ENCODE data around the gene NBAS. TPM values are rescaled to one million over a fixed set of nuclear protein-coding genes. Genes with fewer than 3 reads are reported as not detected.

Gene NBAS
- total RNA-seq, 1 donor from 2014 or later, result 57.6 TPM

DNA sequence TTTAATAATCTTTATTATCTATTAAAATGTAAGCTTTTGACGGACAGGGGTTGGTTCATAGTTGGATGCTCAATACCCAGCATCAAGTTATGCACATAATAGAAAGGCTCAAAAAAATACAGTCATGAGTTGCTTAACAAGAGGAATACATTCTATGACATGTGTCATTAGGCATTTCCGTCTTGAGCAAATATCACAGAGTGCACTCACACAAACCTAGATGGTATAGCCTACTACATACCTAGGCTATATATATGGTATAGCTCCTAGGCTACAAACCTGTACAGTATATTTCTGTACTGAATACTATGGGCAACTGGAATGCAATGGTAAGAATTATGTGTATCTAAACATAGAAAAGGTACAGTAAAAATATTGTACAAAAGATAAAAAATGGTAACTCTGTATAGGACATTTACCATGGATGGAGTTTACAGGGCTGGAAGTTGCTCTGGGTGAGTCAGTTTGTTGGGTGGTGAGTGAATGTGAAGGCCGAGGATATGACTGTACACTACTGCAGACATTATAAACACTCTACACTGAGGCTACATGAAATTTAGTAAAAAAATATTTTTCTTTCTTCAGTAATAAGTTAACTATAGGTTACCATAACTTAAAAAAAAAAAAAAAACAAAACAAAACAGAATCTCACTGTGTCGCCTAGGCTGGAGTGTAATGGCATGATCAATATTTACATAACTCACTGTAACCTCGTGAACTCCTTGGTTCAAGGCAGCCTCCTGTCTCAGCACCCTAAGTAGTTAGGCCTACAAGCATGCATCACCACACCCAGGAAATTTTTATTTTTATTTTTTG lies 201.2 kb downstream of the NBAS start:
- Mint-ChIP-seq H3K36me3 (ENCODE audit: low read depth, unreplicated experiment) (peaks cover 27% of the 10 kb centered on the region), H3K9me3 (ENCODE audit: unreplicated experiment) (no peaks in the 10 kb centered on the region), H3K27ac (ENCODE audit: unreplicated experiment) (peak overlapping the region; percentile 91), H3K4me3 (ENCODE audit: unreplicated experiment) (no peak overlapping the region), H3K4me1 (ENCODE audit: low read depth, unreplicated experiment) (peaks cover 28% of the 10 kb centered on the region), H3K27me3 (ENCODE audit: low read depth, unreplicated experiment) (no peaks in the 10 kb centered on the region)
- Histone ChIP-seq H3K4me1 (ENCODE audit: insufficient read depth, low read length) (peaks cover 17% of the 10 kb centered on the region), H3K9me3 (ENCODE audit: insufficient read depth, low read depth, low read length) (no peaks in the 10 kb centered on the region), H3K4me2 (ENCODE audit: low read length) (peak overlapping the region; percentile 69), H3K9ac (ENCODE audit: low read length) (no peak overlapping the region), H3K79me2 (ENCODE audit: insufficient read depth, low read length) (no peaks in the 10 kb centered on the region), H4K20me1 (ENCODE audit: insufficient read depth, low read length) (no peaks in the 10 kb centered on the region), H3K36me3 (ENCODE audit: insufficient read depth, low read length) (no peaks in the 10 kb centered on the region), H3K27ac (ENCODE audit: low read depth, low read length) (peak overlapping the region; percentile 77), H2AFZ (ENCODE audit: low read depth, low read length) (no peak overlapping the region), H3K27me3 (ENCODE audit: insufficient read depth, low read length) (no peaks in the 10 kb centered on the region), H3K4me3 (ENCODE audit: insufficient read depth, low read depth, low read length) (no peak overlapping the region)
- DNase-seq (ENCODE audit: low read depth) (peak; percentile 84), FAIRE-seq (peak; percentile 81)
- TF ChIP-seq EZH2 (IDR thresholded peaks at IDR 0.05; ENCODE audit: insufficient read depth, low read length), result no peak
- no peak for TF ChIP-seq CTCF (IDR thresholded peaks at IDR 0.05; ENCODE audit: insufficient read depth, low read depth, low read length)

- peaks cover 26% of the 10 kb centered on the region for H3K36me3 Mint-ChIP-seq (ENCODE audit: low read depth, unreplicated experiment)
- no peaks in the 10 kb centered on the region for H3K9me3 Mint-ChIP-seq (ENCODE audit: unreplicated experiment)
- no peak overlapping the region for H2AFZ ChIP-seq (ENCODE audit: low read depth, low read length)
- peaks cover 17% of the 10 kb centered on the region for H3K4me1 Mint-ChIP-seq (ENCODE audit: low read depth, unreplicated experiment)
- peaks cover 14% of the 10 kb centered on the region for H3K4me1 ChIP-seq (ENCODE audit: insufficient read depth, low read length)
- H4K20me1 ChIP-seq (ENCODE audit: insufficient read depth, low read length), result no peaks in the 10 kb centered on the region
- no peaks in the 10 kb centered on the region for H3K27me3 Mint-ChIP-seq (ENCODE audit: low read depth, unreplicated experiment)
- no peak overlapping the region for H3K4me3 Mint-ChIP-seq (ENCODE audit: unreplicated experiment)
- no peak overlapping the region for H3K4me3 ChIP-seq (ENCODE audit: insufficient read depth, low read depth, low read length)
- no peak overlapping the region for H3K27ac ChIP-seq (ENCODE audit: low read depth, low read length)
- no peaks in the 10 kb centered on the region for H3K79me2 ChIP-seq (ENCODE audit: insufficient read depth, low read length)
- H3K9me3 ChIP-seq (ENCODE audit: insufficient read depth, low read depth, low read length), result no peaks in the 10 kb centered on the region
- no peak for TF ChIP-seq EZH2 (IDR thresholded peaks at IDR 0.05; ENCODE audit: insufficient read depth, low read length)
- TF ChIP-seq CTCF (IDR thresholded peaks at IDR 0.05; ENCODE audit: insufficient read depth, low read depth, low read length), result no peak
- H3K27me3 ChIP-seq (ENCODE audit: insufficient read depth, low read length), result no peaks in the 10 kb centered on the region
- H3K9ac ChIP-seq (ENCODE audit: low read length), result no peak overlapping the region
- H3K4me2 ChIP-seq (ENCODE audit: low read length), result no peak overlapping the region
- H3K27ac Mint-ChIP-seq (ENCODE audit: unreplicated experiment), result no peak overlapping the region
- DNase-seq (ENCODE audit: low read depth), result no peak
- H3K36me3 ChIP-seq (ENCODE audit: insufficient read depth, low read length), result peaks cover under 1% of the 10 kb centered on the region
- FAIRE-seq, result no peak
These were observed 203.2 kb downstream of the NBAS start for GRCh38 chr2:15357922-15358321.

DNA sequence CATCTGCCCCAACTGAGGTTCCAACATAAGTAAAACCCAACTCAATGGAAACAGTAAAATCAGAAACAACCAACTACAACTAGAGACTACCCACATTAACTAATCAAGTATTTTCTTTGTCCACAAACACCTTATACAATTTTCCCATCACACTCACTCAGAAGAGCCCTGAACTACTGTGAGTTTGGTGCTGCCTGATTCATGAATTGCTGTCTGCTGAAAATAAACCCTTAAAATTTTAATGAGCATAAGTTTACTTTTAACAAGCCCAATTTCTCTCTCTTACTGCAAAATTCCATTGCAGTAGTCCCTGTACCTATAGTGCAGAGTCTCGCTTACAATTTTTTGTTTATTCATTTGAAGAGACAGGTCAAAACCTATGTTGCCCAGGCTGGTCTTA lies 203.9 kb downstream of the NBAS start:
- no peak overlapping the region for H3K27ac Mint-ChIP-seq (ENCODE audit: unreplicated experiment)
- Histone ChIP-seq H3K27ac (ENCODE audit: low read depth, low read length) (no peak overlapping the region), H3K36me3 (ENCODE audit: insufficient read depth, low read length) (peaks cover 2% of the 10 kb centered on the region), H2AFZ (ENCODE audit: low read depth, low read length) (no peak overlapping the region), H4K20me1 (ENCODE audit: insufficient read depth, low read length) (no peaks in the 10 kb centered on the region), H3K79me2 (ENCODE audit: insufficient read depth, low read length) (no peaks in the 10 kb centered on the region), H3K4me2 (ENCODE audit: low read length) (no peak overlapping the region), H3K9ac (ENCODE audit: low read length) (no peak overlapping the region), H3K9me3 (ENCODE audit: insufficient read depth, low read depth, low read length) (no peaks in the 10 kb centered on the region), H3K27me3 (ENCODE audit: insufficient read depth, low read length) (no peaks in the 10 kb centered on the region), H3K4me3 (ENCODE audit: insufficient read depth, low read depth, low read length) (no peak overlapping the region), H3K4me1 (ENCODE audit: insufficient read depth, low read length) (peaks cover 13% of the 10 kb centered on the region)
- no peak for TF ChIP-seq EZH2 (IDR thresholded peaks at IDR 0.05; ENCODE audit: insufficient read depth, low read length)
- TF ChIP-seq CTCF (IDR thresholded peaks at IDR 0.05; ENCODE audit: insufficient read depth, low read depth, low read length), result no peak
- DNase-seq (ENCODE audit: low read depth) (no peak), FAIRE-seq (no peak)
- H3K9me3 Mint-ChIP-seq (ENCODE audit: unreplicated experiment), result no peaks in the 10 kb centered on the region
- peaks cover 12% of the 10 kb centered on the region for H3K4me1 Mint-ChIP-seq (ENCODE audit: low read depth, unreplicated experiment)
- H3K27me3 Mint-ChIP-seq (ENCODE audit: low read depth, unreplicated experiment), result no peaks in the 10 kb centered on the region
- H3K36me3 Mint-ChIP-seq (ENCODE audit: low read depth, unreplicated experiment), result peaks cover 28% of the 10 kb centered on the region
- H3K4me3 Mint-ChIP-seq (ENCODE audit: unreplicated experiment), result no peak overlapping the region

Measured in astrocyte (in vitro differentiated cells and primary cell).